ENCODE measurements around the gene VIPAS39.

VIPAS39 gene

GRCh38 chr14:77407158-77407557 lies 50.2 kb downstream of the VIPAS39 start:
- POLR2A ChIA-PET: interaction anchor here (0.7 kb wide), 1 partner anchor 106 kb away, joined by 6 read pairs; no protein-coding TSS in a partner anchor
- Histone ChIP-seq H3K9me3 (ENCODE audit: control insufficient read depth, insufficient read depth, low read depth, low read length) (no peaks in the 10 kb centered on the region), H3K36me3 (ENCODE audit: control insufficient read depth in 2 of 2, insufficient read depth in 1 of 2, low read length in 2 of 2) (no peaks in the 10 kb centered on the region), H3K27ac (ENCODE audit: extremely low read depth, low read depth, low read length) (no peak overlapping the region), H3K4me1 (ENCODE audit: control insufficient read depth, insufficient read depth, low read length) (no peaks in the 10 kb centered on the region), H3K4me3 (ENCODE audit: low read depth, low read length) (no peak overlapping the region)
- TF ChIP-seq ELK4 (IDR thresholded peaks at IDR 0.05; ENCODE audit: borderline replicate concordance, low read depth, low read length): no peak
- no peak for TF ChIP-seq SP7 (tag by site-specific recombination; IDR thresholded peaks at IDR 0.05)
- TF ChIP-seq SALL2 (tag by site-specific recombination; IDR thresholded peaks at IDR 0.05; ENCODE audit: borderline replicate concordance): no peak
- CTCF ChIA-PET: interaction anchor here (0.5 to 1.2 kb wide), 2 partner anchors 14 to 283 kb away, joined by 3 read pairs; no protein-coding TSS in a partner anchor

GRCh38 chr14:77406718-77407117 lies 50.7 kb downstream of the VIPAS39 start:
- POLR2A ChIA-PET: no interaction called here
- Histone ChIP-seq H3K4me3 (ENCODE audit: low read depth, low read length) (no peak overlapping the region), H3K27ac (ENCODE audit: extremely low read depth, low read depth, low read length) (no peak overlapping the region), H3K36me3 (ENCODE audit: control insufficient read depth in 2 of 2, insufficient read depth in 1 of 2, low read length in 2 of 2) (no peaks in the 10 kb centered on the region), H3K9me3 (ENCODE audit: control insufficient read depth, insufficient read depth, low read depth, low read length) (no peaks in the 10 kb centered on the region), H3K4me1 (ENCODE audit: control insufficient read depth, insufficient read depth, low read length) (no peaks in the 10 kb centered on the region)
- CTCF ChIA-PET: no interaction called here
- TF ChIP-seq ZNF398 (tag by site-specific recombination; IDR thresholded peaks at IDR 0.05) (no peak), ZFHX2 (tag by site-specific recombination; conservative IDR thresholded peaks at IDR 0.05) (0 out of 2 replicates have a peak, but pooled peaks have one; percentile 31), ZSCAN4 (tag by site-specific recombination; IDR thresholded peaks at IDR 0.05) (no peak)

- no peak overlapping the region for H3K27ac ChIP-seq (ENCODE audit: extremely low read depth, low read depth, low read length)
- POLR2A ChIA-PET: no interaction called here
Observed at GRCh38 chr14:77406086-77406485, 51.3 kb downstream of the VIPAS39 start.

More at GRCh38 chr14:77406086-77406485, 51.3 kb downstream of the VIPAS39 start:
- no peaks in the 10 kb centered on the region for H3K4me1 ChIP-seq (ENCODE audit: control insufficient read depth, insufficient read depth, low read length)
- TF ChIP-seq GLI2 (tag by site-specific recombination; IDR thresholded peaks at IDR 0.05; ENCODE audit: borderline replicate concordance, low read depth): no peak
- TF ChIP-seq ZNF629 (tag by site-specific recombination; IDR thresholded peaks at IDR 0.05): no peak
- TF ChIP-seq REPIN1 (tag by site-specific recombination; IDR thresholded peaks at IDR 0.05; ENCODE audit: low read depth): no peak
- TF ChIP-seq OVOL3 (tag by site-specific recombination; IDR thresholded peaks at IDR 0.05): no peak
- TF ChIP-seq ZNF530 (tag by site-specific recombination; IDR thresholded peaks at IDR 0.05; ENCODE audit: low read depth): no peak
- no peak for TF ChIP-seq ZNF747 (tag by site-specific recombination; IDR thresholded peaks at IDR 0.05)
- no peak for TF ChIP-seq ZBTB49 (tag by site-specific recombination; IDR thresholded peaks at IDR 0.05; ENCODE audit: low read depth)
- TF ChIP-seq ZNF555 (tag by site-specific recombination; conservative IDR thresholded peaks at IDR 0.05): no peak
- H3K36me3 ChIP-seq (ENCODE audit: control insufficient read depth in 2 of 2, insufficient read depth in 1 of 2, low read length in 2 of 2): no peaks in the 10 kb centered on the region; a peak in 1 of 3 replicates
- no peaks in the 10 kb centered on the region for H3K9me3 ChIP-seq (ENCODE audit: control insufficient read depth, insufficient read depth, low read depth, low read length)
- no peak overlapping the region for H3K4me3 ChIP-seq (ENCODE audit: low read depth, low read length)
- CTCF ChIA-PET: interaction anchor here (0.6 kb wide), 2 partner anchors 16 to 278 kb away, joined by 3 to 4 read pairs; no protein-coding TSS in a partner anchor

Data from HEK293 (cell line).